Gastrocnemius medialis (tissue), 4 donors: ENCODE measurements around the gene MTMR11.

Source experiments
- CTCF ChIP-seq, 5 experiments: fragments of 450-650 bp in 3 of 5; fragments of 200-600 bp in 2 of 5; sonication (generic) in 2 of 5; IDR thresholded peaks in 4 of 5; conservative IDR thresholded peaks in 1 of 5; 1 replicate in 4 of 5; 2 replicates in 1 of 5; pipeline ENCODE4 v1.5.1; 2016 to 2019; ENCODE audit warnings: antibody characterized with exemption in 5 of 5, mild to moderate bottlenecking in 3 of 5, moderate library complexity in 3 of 5
- POLR2A ChIP-seq, 2 donors: fragments of 450-650 bp; IDR thresholded peaks; one replicate each; pipeline ENCODE4 v1.6.1; 2017; ENCODE audit warnings: antibody characterized with exemption in 2 of 2, mild to moderate bottlenecking in 2 of 2, moderate library complexity in 2 of 2

GRCh38 chr1:149928401-149928724, 8.3 kb downstream of the MTMR11 start:
- TF ChIP-seq POLR2A (IDR thresholded peaks at IDR 0.05) (no peak), CTCF (IDR thresholded peaks at IDR 0.05 in 4 of 5, conservative IDR thresholded peaks at IDR 0.05 in 1 of 5) (no peak)
